ENCODE results near the gene ADARB2.
"Not testable (repeated sequence)": the region's sequence is repeated elsewhere in the genome, so short reads cannot be mapped to it uniquely, and the experiment has no call there.

The ADARB2 gene

GRCh38 chr10:1434912-1435692 is 302.2 kb downstream of the ADARB2 start:
- peak; percentile 69 for DNase-seq (ENCODE audit: low read depth, low spot score)

- DNase-seq (ENCODE audit: low read depth, low spot score): peak; percentile 38
These were observed 303.1 kb downstream of the ADARB2 start for GRCh38 chr10:1434202-1434601.

DNA sequence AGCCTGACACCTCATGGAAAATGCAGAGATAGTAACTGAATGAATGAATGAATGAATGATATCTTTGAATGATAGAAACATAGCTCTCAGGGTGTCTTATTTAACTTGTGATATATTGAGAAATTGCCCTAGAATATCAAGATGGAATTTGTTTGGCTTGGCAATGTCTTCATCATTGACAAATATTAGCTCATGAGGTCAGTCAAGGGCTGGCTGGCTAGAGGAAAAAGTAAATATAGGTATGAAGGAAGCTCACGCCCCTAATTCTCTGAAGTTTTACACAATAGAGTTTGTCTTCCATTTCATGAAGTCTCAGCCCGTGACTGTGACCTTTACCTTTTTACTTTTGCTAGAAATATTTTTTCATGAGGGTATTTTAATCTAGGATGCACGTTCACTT is 305.2 kb downstream of the ADARB2 start:
- DNase-seq (ENCODE audit: low read depth, low spot score): no peak

DNA sequence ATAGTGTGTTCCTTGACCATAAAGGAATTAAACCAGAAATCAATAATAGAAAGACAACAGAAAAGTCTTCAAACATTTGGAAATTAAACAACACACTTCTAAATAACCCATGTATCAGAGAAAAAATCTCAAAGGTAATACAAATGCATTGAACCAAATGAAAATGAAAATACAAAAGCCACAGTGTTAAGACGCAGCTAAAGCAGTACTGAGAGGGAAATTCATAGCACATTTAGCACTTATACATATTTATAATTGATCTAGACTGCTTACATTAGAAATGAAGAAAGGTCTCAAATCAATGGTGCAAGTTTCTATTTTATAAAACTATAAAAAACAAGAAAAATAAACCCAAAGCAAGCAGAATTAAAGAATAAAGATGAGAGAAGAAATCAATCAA is 306.1 kb downstream of the ADARB2 start:
- DNase-seq (ENCODE audit: low read depth, low spot score): no peak

- not testable (repeated sequence) for DNase-seq (ENCODE audit: low read depth, low spot score)
These were observed 309.7 kb downstream of the ADARB2 start for GRCh38 chr10:1427521-1428186.

- no peak for DNase-seq (ENCODE audit: low read depth, low spot score)
These were observed 310.5 kb downstream of the ADARB2 start for GRCh38 chr10:1426786-1427185.

DNA sequence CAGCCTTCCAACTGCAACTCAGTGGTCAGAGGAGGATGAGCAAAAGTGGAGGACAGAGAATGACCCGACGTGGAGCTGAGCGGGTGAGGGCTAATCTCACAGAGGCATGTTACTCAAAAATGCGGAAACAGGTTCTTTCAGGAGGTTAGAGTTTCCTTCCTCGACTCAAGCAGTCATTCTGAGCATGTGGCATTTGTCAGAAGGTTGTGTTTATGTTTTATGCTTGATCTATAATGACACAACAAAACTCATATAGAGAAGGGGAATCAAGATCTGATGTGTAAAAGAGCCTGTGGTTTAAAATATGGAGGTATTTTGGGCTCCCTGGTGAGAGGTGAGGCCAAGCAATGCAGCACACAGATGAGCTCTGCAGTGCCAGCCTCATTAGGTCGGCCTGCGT is 311.4 kb downstream of the ADARB2 start:
- no peak for DNase-seq (ENCODE audit: low read depth, low spot score)

DNA sequence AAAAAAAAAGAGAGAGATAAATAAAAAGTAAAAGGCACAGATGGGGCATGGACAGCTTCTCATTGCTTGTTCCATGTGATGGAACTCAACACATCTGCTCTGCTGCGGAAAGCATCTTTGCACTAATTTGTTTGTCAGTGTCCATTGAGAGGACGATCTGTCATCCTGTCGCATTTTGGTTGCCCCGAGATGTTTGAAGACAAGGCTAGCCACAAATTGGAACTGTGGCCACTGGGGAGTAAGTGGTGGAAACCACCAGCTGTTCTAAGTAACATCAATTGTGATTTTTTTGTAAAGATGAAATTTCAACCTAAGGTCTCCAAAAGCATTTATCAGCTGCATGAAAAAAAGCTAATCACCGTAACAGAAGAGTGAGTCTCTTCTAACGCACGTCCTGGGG is 312.7 kb downstream of the ADARB2 start:
- no peak for DNase-seq (ENCODE audit: low read depth, low spot score)

DNA sequence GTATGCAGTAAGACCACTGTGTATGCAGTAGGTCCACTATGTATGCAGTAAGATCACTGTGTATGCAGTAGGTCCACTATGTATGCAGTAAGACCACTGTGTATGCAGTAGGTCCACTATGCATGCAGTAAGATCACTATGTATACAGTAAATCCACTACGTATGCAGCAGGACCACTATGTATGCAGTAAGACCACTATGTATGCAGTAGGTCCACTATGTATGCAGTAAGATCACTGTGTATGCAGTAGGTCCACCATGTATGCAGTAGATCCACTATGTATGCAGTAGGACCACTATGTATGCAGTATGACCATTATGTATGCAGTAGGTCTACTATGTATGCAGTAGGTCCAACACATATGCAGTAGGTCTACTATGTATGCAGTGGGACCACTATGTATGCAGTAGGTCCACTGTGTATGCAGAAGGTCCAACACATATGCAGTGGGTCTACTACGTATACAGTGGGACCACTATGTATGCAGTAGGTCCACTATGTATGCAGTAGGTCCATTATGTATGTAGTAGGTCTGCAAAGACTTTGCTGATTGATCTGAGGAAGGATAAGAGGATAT is 313.6 kb downstream of the ADARB2 start:
- DNase-seq (ENCODE audit: low read depth, low spot score): no peak

- DNase-seq (ENCODE audit: low read depth, low spot score): no peak
These were observed 315.1 kb downstream of the ADARB2 start for GRCh38 chr10:1422275-1422674.

GRCh38 chr10:1420661-1421362 is 316.5 kb downstream of the ADARB2 start:
- peak; percentile 96 for DNase-seq (ENCODE audit: low read depth, low spot score)

DNA sequence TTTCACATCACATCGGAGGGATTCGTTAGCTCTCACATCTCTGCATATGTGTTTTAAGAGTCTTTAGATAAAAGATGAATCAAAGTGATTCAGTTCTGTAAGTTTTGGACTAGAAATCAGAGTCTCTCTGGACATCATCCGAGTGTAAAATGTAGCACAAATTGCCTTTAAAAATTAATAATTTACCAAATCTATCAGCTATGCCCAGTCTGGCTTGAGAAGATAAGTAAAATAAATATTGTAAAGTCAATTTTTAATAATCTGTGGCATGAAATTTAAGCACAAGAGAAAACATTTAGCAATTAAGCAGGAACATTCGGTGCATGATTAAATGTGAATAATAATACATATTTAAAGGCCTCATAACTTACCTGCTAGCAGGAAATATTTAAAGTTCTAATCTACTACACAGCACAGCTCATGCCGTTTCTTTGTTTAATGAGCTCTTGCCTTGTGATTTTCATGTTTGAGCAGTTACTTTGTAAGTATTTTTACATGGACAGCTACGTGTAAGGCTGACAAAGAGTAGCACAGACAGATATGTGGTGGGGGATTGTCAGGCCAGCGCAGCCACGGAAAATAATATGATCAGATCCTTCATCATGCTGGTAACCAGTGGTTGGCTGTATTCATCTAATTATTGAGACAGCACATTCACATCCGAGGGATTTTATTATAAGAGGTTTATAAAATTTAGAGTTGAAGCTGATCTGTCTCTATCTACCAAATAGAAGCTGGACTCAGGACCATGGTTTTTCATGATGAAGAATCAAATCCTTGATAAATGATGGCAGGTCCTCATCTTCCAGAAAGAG is 317.3 kb downstream of the ADARB2 start:
- DNase-seq (ENCODE audit: low read depth, low spot score): no peak

DNA sequence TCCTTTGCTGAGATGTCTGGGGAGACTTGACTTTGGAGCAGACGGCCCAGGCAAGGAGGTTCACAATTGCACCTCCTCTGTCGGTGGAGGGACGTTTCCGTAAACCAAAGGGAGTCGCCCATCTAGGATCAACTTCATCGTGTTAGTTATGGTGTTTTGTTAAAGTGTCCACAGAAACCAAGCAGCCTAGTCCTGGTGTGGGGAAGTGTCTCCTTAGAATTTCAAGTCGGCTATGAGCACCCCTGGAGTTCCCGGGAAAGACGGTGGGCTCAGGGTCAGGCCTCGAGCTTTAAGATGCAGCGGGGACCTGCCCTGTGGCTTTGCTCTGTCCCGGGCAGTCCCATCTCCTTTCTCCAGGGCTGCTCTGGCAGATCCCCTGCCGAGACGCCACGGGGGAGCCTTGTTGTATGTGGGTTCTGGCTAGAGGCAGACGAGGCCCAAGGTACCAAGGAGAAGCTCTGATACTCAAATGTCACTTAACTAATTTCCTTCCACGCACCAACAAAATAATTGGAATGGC is 319.2 kb downstream of the ADARB2 start:
- DNase-seq (ENCODE audit: low read depth, low spot score): no peak

- DNase-seq (ENCODE audit: low read depth, low spot score): no peak
These were observed 319.8 kb downstream of the ADARB2 start for GRCh38 chr10:1417574-1417973.

DNA sequence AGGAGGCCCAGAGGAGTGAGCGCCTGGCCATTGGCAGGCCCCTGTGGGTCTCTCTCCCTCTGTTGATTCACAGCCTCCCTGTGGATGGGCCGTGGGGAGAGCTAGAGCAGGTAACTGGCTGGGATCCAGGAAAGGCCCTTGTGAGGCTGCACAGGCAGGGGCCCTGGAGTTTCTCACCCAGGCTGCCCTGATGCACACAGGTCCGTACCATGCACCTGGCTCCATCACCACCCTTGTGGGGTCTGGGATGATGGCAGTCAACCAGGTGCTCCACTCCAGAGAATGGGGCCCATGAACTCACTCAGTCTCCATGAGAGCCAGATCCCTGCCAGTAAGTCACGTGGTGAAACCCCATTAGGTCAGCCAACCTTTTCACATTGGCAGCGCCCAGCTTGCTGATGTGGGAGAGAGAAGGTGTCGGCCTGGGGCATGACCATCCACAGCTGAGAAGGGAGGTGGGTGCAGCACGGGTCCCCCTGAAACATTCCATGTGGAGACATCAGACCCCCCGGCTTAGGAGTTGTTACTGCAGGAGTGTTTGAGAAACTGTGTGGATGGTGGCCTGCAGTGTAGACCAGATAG is 320.8 kb downstream of the ADARB2 start:
- DNase-seq (ENCODE audit: low read depth, low spot score): no peak

DNA sequence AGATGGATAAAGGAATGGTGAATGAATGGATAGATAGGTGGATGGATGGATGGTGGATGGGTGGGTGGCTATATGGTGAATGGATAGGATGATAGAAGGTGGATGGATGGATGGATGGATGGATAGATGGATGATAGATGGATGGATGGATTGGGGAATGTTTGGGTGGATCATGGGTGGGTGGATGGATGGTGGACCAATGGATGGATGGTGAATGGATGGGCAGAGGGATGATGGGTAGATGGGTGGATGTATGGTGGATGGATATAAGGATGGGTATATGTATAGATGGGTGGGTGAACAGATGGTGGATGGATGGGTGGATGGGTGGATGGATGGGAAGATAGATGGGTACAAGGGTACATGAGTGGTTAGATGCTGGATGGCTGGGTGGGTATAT is 322.4 kb downstream of the ADARB2 start:
- DNase-seq (ENCODE audit: low read depth, low spot score): no peak

DNA sequence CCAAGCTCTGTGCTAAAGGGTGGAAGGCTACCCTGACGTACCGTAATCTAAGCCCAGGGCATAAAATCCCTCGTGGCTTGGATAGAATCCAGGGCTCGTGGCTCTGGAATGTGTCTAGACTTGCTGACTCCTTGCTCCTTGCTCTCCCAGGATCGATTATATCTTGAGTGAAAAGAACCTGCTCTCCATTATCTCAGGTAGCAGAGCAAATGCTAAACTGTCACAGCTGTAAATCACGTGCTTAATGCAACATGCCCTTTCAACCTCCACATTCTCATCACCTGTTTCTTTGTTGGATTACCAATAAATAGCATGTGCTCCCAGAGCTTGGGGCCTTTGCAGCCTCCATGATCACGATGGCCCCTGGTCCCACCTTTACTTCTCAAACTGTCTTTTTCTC is 323.0 kb downstream of the ADARB2 start:
- DNase-seq (ENCODE audit: low read depth, low spot score): not testable (repeated sequence)

DNA sequence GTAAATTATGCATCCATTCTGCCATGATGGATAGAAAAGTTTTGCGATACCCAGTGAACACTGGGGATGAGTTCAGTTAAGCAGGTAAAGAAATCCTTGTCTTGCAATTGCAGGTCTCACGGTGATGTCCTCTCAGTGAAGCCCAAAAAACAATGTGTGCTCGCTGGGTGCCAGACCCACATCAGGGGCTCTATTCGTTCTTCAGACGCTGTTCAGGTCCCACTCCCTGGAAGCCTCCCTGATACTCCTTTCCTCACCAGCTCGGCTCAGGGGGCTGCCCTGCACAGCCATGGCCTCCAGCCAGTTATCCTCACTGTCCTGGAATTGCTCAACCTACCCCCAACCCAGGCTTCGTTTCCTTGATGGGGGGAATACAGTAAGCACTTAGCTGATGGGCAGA is 323.5 kb downstream of the ADARB2 start:
- DNase-seq (ENCODE audit: low read depth, low spot score): no peak

DNA sequence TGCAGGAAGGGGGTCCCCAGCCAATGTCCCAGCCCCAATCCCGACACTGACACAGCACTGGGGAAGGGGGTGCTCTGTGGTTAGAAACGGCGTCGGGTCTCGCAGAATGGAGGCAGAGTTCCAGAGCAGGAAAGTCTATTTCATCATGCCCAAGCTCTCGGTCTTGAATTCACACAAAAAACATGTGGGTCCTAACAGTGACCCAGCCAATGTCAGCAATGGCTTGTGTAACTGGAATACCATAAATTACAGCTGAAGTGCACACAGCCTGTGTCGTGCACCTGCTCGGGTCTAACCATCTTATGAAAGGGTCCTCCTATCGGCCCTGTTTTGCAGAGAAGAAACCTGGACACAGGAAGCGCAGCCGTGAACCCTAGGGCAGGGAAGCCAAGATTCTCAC is 324.1 kb downstream of the ADARB2 start:
- no peak for DNase-seq (ENCODE audit: low read depth, low spot score)

DNA sequence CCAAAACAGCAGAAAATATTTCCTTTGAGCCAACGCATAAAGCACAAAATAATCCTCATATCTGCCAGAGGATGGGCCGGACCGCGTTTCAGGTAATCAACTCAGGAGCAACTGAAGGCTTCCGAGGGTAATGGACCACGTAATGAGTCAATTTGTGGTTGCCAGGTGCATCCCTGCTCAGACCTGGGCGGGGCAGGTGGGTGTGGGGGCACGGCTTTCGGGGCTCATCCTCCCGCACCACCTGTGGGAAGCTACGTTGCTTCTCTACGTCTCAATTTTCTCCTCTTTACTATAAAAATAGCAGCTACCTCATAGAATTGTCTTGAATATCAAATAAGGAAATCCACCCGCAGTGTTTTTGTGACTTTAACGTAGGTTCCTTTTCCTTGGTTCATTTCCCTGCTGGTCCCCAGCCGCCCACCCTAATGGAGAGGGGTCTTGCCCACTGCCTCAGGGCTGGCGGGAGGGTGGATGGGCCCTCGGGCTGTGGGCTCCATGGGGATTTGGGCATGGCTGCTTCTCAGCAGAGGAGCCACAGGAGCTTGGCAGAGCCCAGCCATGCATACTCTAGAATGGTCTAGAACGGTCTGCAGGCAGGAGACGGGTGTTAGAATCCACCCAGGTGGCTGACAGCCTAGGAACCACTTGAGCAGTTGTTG is 324.7 kb downstream of the ADARB2 start:
- no peak for DNase-seq (ENCODE audit: low read depth, low spot score)

All from ELF-1 (cell line).